GM19240 (cell line): Measurements from ENCODE around the gene FAM177B.

Experiments
- DNase-seq: peaks from one replicate; pipeline ENCODE4 v3.0.0; 2011; ENCODE audit warnings: low spot score; ENCODE audit not compliant: insufficient read length

The FAM177B gene

GRCh38 chr1:222785529-222785928 lies 48.5 kb downstream of the FAM177B start:
- no peak for DNase-seq

DNA sequence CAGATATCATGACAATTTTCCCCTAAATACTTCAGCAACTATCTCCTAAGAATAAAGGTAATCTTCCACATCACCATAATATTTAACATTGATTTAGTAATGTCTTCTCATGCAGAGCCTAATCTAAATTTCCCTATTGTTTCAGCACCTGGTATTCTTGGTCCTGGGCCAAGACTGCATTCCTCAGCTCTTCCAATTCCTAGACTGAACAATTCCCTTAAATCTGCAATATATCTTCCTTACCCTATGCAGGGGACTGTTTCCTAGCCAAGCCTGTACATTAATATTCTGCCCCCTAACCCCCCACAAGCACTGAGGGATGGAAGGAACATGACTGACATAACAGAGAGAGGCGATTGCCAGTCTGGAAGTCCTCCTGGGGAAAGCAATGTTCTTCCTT lies 49.1 kb downstream of the FAM177B start:
- DNase-seq, result no peak

DNA sequence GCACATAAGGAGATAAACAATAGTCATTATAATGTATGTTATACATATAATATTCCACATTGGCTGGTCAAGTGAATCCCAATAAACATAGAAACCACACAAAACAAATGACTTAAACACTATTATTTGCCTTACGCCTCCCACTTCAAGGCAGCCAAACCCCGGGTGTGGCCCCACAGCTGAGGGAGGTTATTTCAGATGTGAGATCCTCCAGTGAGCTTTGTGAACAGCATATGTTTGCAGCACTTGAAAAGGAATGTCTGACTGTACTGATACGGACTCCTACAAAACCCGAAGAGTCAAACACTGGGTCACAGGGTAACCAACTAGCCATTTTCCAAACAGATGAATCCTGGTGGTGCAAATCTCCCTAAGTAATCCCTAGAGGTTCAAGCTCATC lies 50.7 kb downstream of the FAM177B start:
- no peak for DNase-seq

- DNase-seq, result no peak
These were observed 51.6 kb downstream of the FAM177B start for GRCh38 chr1:222788402-222789156.

- DNase-seq, result no peak
These were observed 53.1 kb downstream of the FAM177B start for GRCh38 chr1:222790115-222790514.

- DNase-seq, result no peak
These were observed 53.5 kb downstream of the FAM177B start for GRCh38 chr1:222790520-222790919.

- DNase-seq, result no peak
These were observed 54.2 kb downstream of the FAM177B start for GRCh38 chr1:222791006-222791710.

GRCh38 chr1:222792744-222793143 lies 55.7 kb downstream of the FAM177B start:
- DNase-seq, result no peak

DNA sequence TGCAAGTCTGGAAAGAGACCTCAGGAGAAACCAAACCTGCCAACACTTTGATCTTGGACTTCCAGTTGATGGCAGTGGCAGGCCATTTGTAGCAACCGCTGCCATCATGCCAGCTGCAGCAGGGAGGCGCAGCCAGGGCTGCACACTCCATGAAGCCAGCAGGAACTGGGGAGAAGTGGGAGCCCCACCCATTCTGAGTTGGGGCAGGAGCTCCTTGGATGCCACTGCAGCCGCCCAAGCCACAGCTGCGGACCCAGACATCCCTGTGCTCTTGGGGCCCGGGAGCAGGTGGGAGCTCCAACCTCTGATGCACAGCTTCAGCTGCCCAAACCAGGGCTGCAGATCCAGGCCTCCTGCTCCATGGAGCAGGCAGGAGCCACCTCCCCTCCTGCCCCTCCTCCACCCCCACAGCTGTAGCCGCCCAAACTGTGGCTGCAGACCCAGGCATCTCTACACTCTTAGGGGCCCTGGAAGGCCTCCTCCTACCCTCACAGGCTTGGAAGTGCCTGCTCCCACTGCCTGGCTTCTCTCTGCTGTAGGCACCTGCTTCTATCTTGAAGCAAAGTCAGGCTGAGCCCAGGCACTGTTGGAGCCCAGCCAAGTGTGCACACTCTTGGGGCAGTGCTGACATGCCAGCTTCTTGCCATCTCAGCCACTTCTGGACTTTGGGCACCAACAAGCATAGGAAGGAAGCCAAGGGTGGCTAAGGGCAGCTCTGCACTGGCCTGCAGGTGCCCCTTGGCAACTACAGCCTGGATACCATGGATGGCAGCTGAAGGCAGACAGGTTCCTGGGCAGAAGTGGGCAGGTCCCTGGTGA lies 57.9 kb downstream of the FAM177B start:
- DNase-seq, result no peak

GRCh38 chr1:222798116-222798515 lies 61.1 kb downstream of the FAM177B start:
- DNase-seq, result no peak

DNA sequence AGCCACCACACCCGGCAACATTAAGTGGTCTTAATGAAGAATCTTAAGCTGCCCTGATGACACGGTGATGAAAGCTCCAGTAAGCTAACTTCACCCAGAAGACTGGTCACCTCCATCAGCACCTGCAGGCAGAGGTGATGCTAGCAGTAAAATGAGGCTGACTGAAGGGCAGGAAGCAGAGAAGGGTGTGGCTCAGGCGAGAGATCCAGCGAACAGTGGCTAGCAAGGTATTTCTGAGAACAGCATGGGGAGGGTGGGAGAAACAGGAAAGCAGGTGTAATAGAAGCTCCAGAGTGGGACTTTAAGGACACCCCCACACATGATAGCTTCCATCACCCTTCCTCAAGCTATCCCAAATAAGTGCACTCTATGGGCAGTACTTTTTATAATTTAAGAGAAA lies 62.0 kb downstream of the FAM177B start:
- DNase-seq, result no peak
